ENCODE results near the gene VGLL2.

Gene VGLL2

GRCh38 chr6:117317261-117317660 is 51.9 kb downstream of the VGLL2 start:
- no peak for DNase-seq (ENCODE audit: low read depth in 1 of 2, low spot score in 1 of 2)

Measured in activated CD4-positive, alpha-beta T cell treated with anti-CD3 and anti-CD28 coated beads, Interleukin-2, amount 50 U/mL, for 24 hours (primary cell).